K562 (cell line): Measurements from ENCODE around the gene RIN3. TPM values are rescaled to one million over a fixed set of nuclear protein-coding genes. Genes with fewer than 3 reads are reported as not detected.

Experiments used
- ATAC-seq: fragments of 200-7000 bp; cut with Tn5 transposase; 3 replicates; pipeline ENCODE4 v1.9.1; 2020; ENCODE audit warnings: moderate library complexity
- BruUV-seq: library from RNA; stranded (reverse); fragments of 400-500 nt; replicated peaks from 2 replicates; lab custom pipeline; 2021; lab: Mats Ljungman, UMichigan
- CTCF ChIA-PET: fragments of 300-600 bp; formaldehyde crosslinking; extraction: SDS; loops from one replicate; lab custom pipeline; 2021; ENCODE audit warnings: low intra/inter-chr PET ratio; lab: Yijun Ruan, JAX
- POLR2A ChIA-PET: fragments of 300-600, 350-650 bp; sonication (Branson Sonifier 250); formaldehyde crosslinking; extraction: SDS; loops from one replicate; lab custom pipeline; 2021; ENCODE audit warnings: antibody characterized with exemption, inconsistent platforms; lab: Yijun Ruan, JAX
- DNase-seq, 4 experiments: peaks; one replicate each; pipeline versions ENCODE4 v3.0.0 to v3.0.0-alpha.2; 2011 to 2018; ENCODE audit warnings: low spot score in 3 of 4, mixed read lengths in 3 of 4; ENCODE audit errors: extremely low read depth in 1 of 4
- FAIRE-seq: peaks from 2 replicates; lab custom pipeline; 2011; peaks lifted over from hg19 to GRCh38; lab: Jason Lieb, UNC
- H2AFZ ChIP-seq: 2 replicates; pipeline ENCODE4 v1.6.0; 2011; ENCODE audit warnings: low read depth, low read length, control low read depth, inconsistent platforms
- H3K27ac ChIP-seq: fragments of 200-600 bp; 3 replicates; pipeline ENCODE4 v1.8.0; 2011; ENCODE audit warnings: low read depth, mild to moderate bottlenecking, control low read depth, inconsistent platforms, low read length, moderate library complexity, mixed read lengths; ENCODE audit errors: extremely low read depth
- H3K27me3 ChIP-seq, 2 experiments: fragments of 300-600 bp in 1 of 2; 2 replicates in 1 of 2; 3 replicates in 1 of 2; pipeline versions ENCODE4 v1.6.0 to v1.8.0; 2011; ENCODE audit warnings: inconsistent platforms in 2 of 2, low read length in 2 of 2, mild to moderate bottlenecking in 1 of 2, mixed read lengths in 1 of 2, moderate library complexity in 1 of 2; ENCODE audit not compliant: control insufficient read depth in 2 of 2, insufficient read depth in 2 of 2
- H3K36me3 ChIP-seq: fragments of 300-600 bp; 3 replicates; pipeline ENCODE4 v1.8.0; 2011; ENCODE audit warnings: mild to moderate bottlenecking, low read length, inconsistent platforms; ENCODE audit not compliant: control insufficient read depth, insufficient read depth
- H3K4me1 ChIP-seq, 2 experiments: fragments of 200-600 bp in 1 of 2; replicated peaks in 1 of 2; 2 replicates in 1 of 2; 3 replicates in 1 of 2; pipeline versions ENCODE4 v1.5.1 to v1.8.0; 2011; ENCODE audit warnings: inconsistent platforms in 2 of 2, low read length in 2 of 2, mild to moderate bottlenecking in 1 of 2, mixed read lengths in 1 of 2, moderate library complexity in 1 of 2; ENCODE audit not compliant: control insufficient read depth in 2 of 2, insufficient read depth in 2 of 2
- H3K4me2 ChIP-seq: 2 replicates; pipeline ENCODE4 v1.6.1; 2011; ENCODE audit warnings: low read length, control low read depth, inconsistent platforms, mixed read lengths; ENCODE audit not compliant: insufficient read depth
- H3K4me3 ChIP-seq: fragments of 200-600 bp; sonication (generic), shearing (Covaris generic); 2 replicates; pipeline ENCODE4 v1.5.1; 2016; ENCODE audit warnings: control low read depth, inconsistent platforms
- H3K79me2 ChIP-seq: fragments of 200-600 bp; 3 replicates; pipeline ENCODE4 v1.8.0; 2011; ENCODE audit warnings: low read length, inconsistent platforms; ENCODE audit not compliant: control insufficient read depth, insufficient read depth
- H3K9ac ChIP-seq, 2 experiments: 2 replicates each; pipeline versions ENCODE4 v1.6.0 to v1.6.1; 2011; ENCODE audit warnings: low read depth in 2 of 2, low read length in 2 of 2, control low read depth in 1 of 2, inconsistent platforms in 1 of 2, mild to moderate bottlenecking in 1 of 2, mixed read lengths in 1 of 2; ENCODE audit not compliant: insufficient read depth in 1 of 2
- H3K9me1 ChIP-seq: one replicate; pipeline ENCODE4 v1.6.0; 2011; ENCODE audit warnings: inconsistent platforms, mild to moderate bottlenecking, low read length, moderate library complexity; ENCODE audit not compliant: control insufficient read depth, insufficient read depth
- H3K9me3 ChIP-seq: replicated peaks from 2 replicates; pipeline ENCODE4 v1.5.1; 2011; ENCODE audit warnings: low read depth, low read length, inconsistent platforms; ENCODE audit not compliant: control insufficient read depth, insufficient read depth
- H4K20me1 ChIP-seq: replicated peaks from 2 replicates; pipeline ENCODE4 v1.6.1; 2011; ENCODE audit warnings: low read length, inconsistent platforms, mixed read lengths; ENCODE audit not compliant: control insufficient read depth, insufficient read depth
- ARID1B ChIP-seq: fragments of 450-650 bp; IDR thresholded peaks from 2 replicates; pipeline ENCODE4 v1.6.1; 2016; ENCODE audit warnings: antibody characterized with exemption, mild to moderate bottlenecking, inconsistent platforms
- CBFA2T2 ChIP-seq: fragments of 450-650 bp; conservative IDR thresholded peaks from 2 replicates; pipeline ENCODE4 v1.6.1; 2017; ENCODE audit warnings: mild to moderate bottlenecking
- ESRRA ChIP-seq: fragments of 450-650 bp; IDR thresholded peaks from 2 replicates; pipeline ENCODE4 v1.6.1; 2014; ENCODE audit warnings: low read depth, mild to moderate bottlenecking, moderate library complexity, borderline replicate concordance
- FOXM1 ChIP-seq, 2 experiments: fragments of 450-650 bp in 1 of 2; sonication (generic) in 1 of 2; formaldehyde crosslinking in 1 of 2; IDR thresholded peaks; 2 replicates each; pipeline versions ENCODE4 v1.6.1 to v1.9.0; 2017 to 2022; ENCODE audit warnings: low read depth in 2 of 2, mild to moderate bottlenecking in 2 of 2, missing genetic modification reagents in 1 of 2, moderate library complexity in 1 of 2
- GABPB1 ChIP-seq: sonication (generic); formaldehyde crosslinking; IDR thresholded peaks from 2 replicates; pipeline ENCODE4 v1.8.0; 2022; ENCODE audit warnings: mild to moderate bottlenecking, missing genetic modification reagents
- HOXB6 ChIP-seq: fragments of 250-450 bp; sonication (Bioruptor Pico); IDR thresholded peaks from 2 replicates; pipeline ENCODE4 v1.5.1; 2022; ENCODE audit warnings: mild to moderate bottlenecking, borderline replicate concordance
- KDM2B ChIP-seq: fragments of 250-450 bp; sonication (Bioruptor Pico); IDR thresholded peaks from 2 replicates; pipeline ENCODE4 v1.8.0; 2021; ENCODE audit warnings: mild to moderate bottlenecking, moderate library complexity
- MCM3 ChIP-seq: fragments of 450-650 bp; IDR thresholded peaks from 2 replicates; pipeline ENCODE4 v1.6.1; 2016
- MECOM ChIP-seq: fragments of 250-450 bp; sonication (Bioruptor Pico); IDR thresholded peaks from 2 replicates; pipeline ENCODE4 v1.8.0; 2022; ENCODE audit warnings: inconsistent platforms
- MTA2 ChIP-seq: fragments of 450-650 bp; IDR thresholded peaks from 2 replicates; pipeline ENCODE4 v1.6.1; 2016; ENCODE audit warnings: low read depth
- MTF1 ChIP-seq: fragments of 250-450 bp; sonication (Bioruptor Pico); IDR thresholded peaks from 2 replicates; pipeline ENCODE4 v1.9.0; 2021; ENCODE audit warnings: moderate library complexity, mild to moderate bottlenecking, inconsistent platforms, borderline replicate concordance
- NKRF ChIP-seq: fragments of 450-650 bp; IDR thresholded peaks from 2 replicates; pipeline ENCODE4 v1.6.1; 2016; ENCODE audit warnings: borderline replicate concordance
- PATZ1 ChIP-seq: fragments of 250-450 bp; sonication (Bioruptor Pico); IDR thresholded peaks from 2 replicates; pipeline ENCODE4 v1.5.0; 2020; ENCODE audit warnings: mild to moderate bottlenecking, borderline replicate concordance
- TFE3 ChIP-seq: fragments of 450-650 bp; formaldehyde crosslinking; IDR thresholded peaks from 2 replicates; pipeline ENCODE4 v1.4.0; 2020; ENCODE audit warnings: mild to moderate bottlenecking, mixed read lengths
- THRAP3 ChIP-seq: fragments of 450-650 bp; IDR thresholded peaks from 2 replicates; pipeline ENCODE4 v1.6.1; 2016; ENCODE audit warnings: mild to moderate bottlenecking, inconsistent platforms, borderline replicate concordance
- XRCC3 ChIP-seq: fragments of 450-650 bp; IDR thresholded peaks from 2 replicates; pipeline ENCODE4 v1.6.1; 2017; ENCODE audit warnings: mild to moderate bottlenecking, moderate library complexity
- ZBED1 ChIP-seq: IDR thresholded peaks from 2 replicates; pipeline ENCODE4 v1.6.1; 2014
- ZZZ3 ChIP-seq: fragments of 450-650 bp; IDR thresholded peaks from 2 replicates; pipeline ENCODE4 v1.6.1; 2016; ENCODE audit warnings: antibody characterized with exemption, mild to moderate bottlenecking, moderate library complexity
- WGBS: fragments of 100-300 bp; shearing (Covaris generic); methylation state at CpG from one replicate; pipeline ENCODE4 v1.1.6; 2016; ENCODE audit warnings: low coverage, mixed read lengths; ENCODE audit not compliant: insufficient coverage; ENCODE audit errors: missing lambda C conversion rate; 5-methylcytosine and 5-hydroxymethylcytosine counted together
- in situ Hi-C: fragments of 300-500 bp; cut with MboI; formaldehyde crosslinking; loops from 4 replicates; pipeline ENCODE4 v1.15.0; 2018; ENCODE audit warnings: inconsistent platforms, mixed read lengths
- intact Hi-C: fragments of 100-400 bp; cut with micrococcal nuclease; formaldehyde crosslinking; loops from 2 replicates; pipeline ENCODE4 v1.14.2; 2022
- polyA plus RNA-seq, 8 experiments: library from polyadenylated mRNA; depleted of rRNA in 4 of 8; stranded (reverse) in 5 of 8; unstranded in 3 of 8; fragments of >200 nt; fragmentation: Nextera tagmentation in 2 of 8; fragmentation: Illumina TruSeq in 1 of 8; extraction: Ambion mirVana in 2 of 8; extraction: Trizol in 1 of 8; gene quantifications; 2 replicates each; pipeline versions ENCODE4 v1.2.1 to v1.2.3, GENCODE V29; 2011 to 2014; ENCODE audit warnings: inconsistent platforms in 1 of 8, missing spikeins in 1 of 8
- total RNA-seq, 7 experiments: library from RNA; depleted of rRNA in 6 of 7; stranded (reverse); fragments of >200 nt in 6 of 7; fragmentation: Illumina TruSeq in 2 of 7; extraction: Trizol in 2 of 7; gene quantifications; 2 replicates each; pipeline versions ENCODE4 v1.2.1 to v1.2.3, GENCODE V29; 2011 to 2021; ENCODE audit warnings: low replicate concordance in 1 of 7

The RIN3 gene
- total and polyA plus RNA-seq, 9 of the 15 experiments (the other 6 are each of a cell fraction or from before 2014, with no cell fraction given), result 0.01 to 0.49 (median 0.08) TPM; not detected in 5

GRCh38 chr14:92733007-92733406 lies 219.4 kb downstream of the RIN3 start (continued):
- TF ChIP-seq FOXM1 (IDR thresholded peaks at IDR 0.05; ENCODE audit: low read depth) (peak; percentile 47; the same call in 1 of the 2 replicates), FOXM1 (CRISPR knock-in tag; IDR thresholded peaks at IDR 0.05; ENCODE audit: low read depth) (no peak), MECOM (CRISPR knock-in tag) (no peak), GABPB1 (CRISPR knock-in tag) (no peak), MCM3 (no peak), ESRRA (peak; percentile 40; the same call in 1 of the 2 replicates), ZBED1 (no peak), KDM2B (CRISPR knock-in tag) (no peak), THRAP3 (no peak)

- Histone ChIP-seq H3K27ac (no peak overlapping the region), H3K9ac (no peak overlapping the region), H3K9me3 (no peaks in the 10 kb centered on the region), H3K36me3 (no peaks in the 10 kb centered on the region), H3K27me3 (peaks cover 0 to 6% of the 10 kb centered on the region in 2 experiments; a peak in 1 of 5 replicates), H4K20me1 (no peaks in the 10 kb centered on the region), H3K4me1 (peaks cover 0 to 11% of the 10 kb centered on the region in 2 experiments; a peak in 3 of 5 replicates), H2AFZ (no peak overlapping the region), H3K9me1 (no peaks in the 10 kb centered on the region), H3K79me2 (no peaks in the 10 kb centered on the region), H3K4me2 (peak overlapping the region; percentile 21; the same call in 1 of the 2 replicates), H3K4me3 (no peak overlapping the region)
- peak in 2 of 4 experiments; percentile 25 to 27 for DNase-seq
- FAIRE-seq, result no peak
- ChIA-PET POLR2A (no interaction called here), CTCF (no interaction called here)
- peak; percentile 65 for ATAC-seq
- WGBS, result 24% methylated on average over 7 of the region's 7 CpGs
- intact Hi-C loops, result no loop called here
- no TSS peak for BruUV-seq
- in situ Hi-C loops, result no loop called here
- no peak for TF ChIP-seq HOXB6 (CRISPR knock-in tag)
- no peak for TF ChIP-seq XRCC3
- peak; percentile 64 for TF ChIP-seq ARID1B
- no peak for TF ChIP-seq TFE3 (CRISPR knock-in tag)
- 0 out of 2 replicates have a peak, but pooled peaks have one; percentile 7 for TF ChIP-seq CBFA2T2
- TF ChIP-seq PATZ1 (CRISPR knock-in tag), result no peak
- TF ChIP-seq ZZZ3, result no peak
- TF ChIP-seq MTA2, result 0 out of 2 replicates have a peak, but pooled peaks have one; percentile 22
- TF ChIP-seq MTF1 (CRISPR knock-in tag), result no peak
- no peak for TF ChIP-seq NKRF
Measured at GRCh38 chr14:92734618-92735017, 221.0 kb downstream of the RIN3 start.
